SK-N-SH treated with all-trans-retinoic acid at 6 μM for 48 hours (cell line): Measurements from ENCODE around the gene OR6Y1.

Experiments used
- ATAC-seq: fragments of 200-7000 bp; cut with Tn5 transposase; 3 replicates; pipeline ENCODE4 v1.9.1; 2020; ENCODE audit warnings: mild to moderate bottlenecking, moderate library complexity
- ARNTL ChIP-seq: fragments of 450-650 bp; formaldehyde crosslinking; IDR thresholded peaks from 2 replicates; pipeline ENCODE4 v1.5.0; 2020; ENCODE audit warnings: low read depth, mild to moderate bottlenecking, moderate library complexity, borderline replicate concordance
- BACH2 ChIP-seq: fragments of 250-450 bp; sonication (Bioruptor Pico); IDR thresholded peaks from 2 replicates; pipeline ENCODE4 v1.9.0; 2021; ENCODE audit warnings: mild to moderate bottlenecking, borderline replicate concordance
- CSDC2 ChIP-seq: fragments of 250-450 bp; sonication (Bioruptor Pico); IDR thresholded peaks from 2 replicates; pipeline ENCODE4 v1.5.0; 2020; ENCODE audit warnings: mild to moderate bottlenecking, moderate library complexity
- ESRRG ChIP-seq: fragments of 250-450 bp; sonication (Bioruptor Pico); IDR thresholded peaks from 2 replicates; pipeline ENCODE4 v1.6.1; 2021; ENCODE audit warnings: mild to moderate bottlenecking
- GLIS3 ChIP-seq: fragments of 250-450 bp; sonication (Bioruptor Pico); IDR thresholded peaks from 2 replicates; pipeline ENCODE4 v1.5.0; 2020; ENCODE audit warnings: mild to moderate bottlenecking, moderate library complexity
- ISL1 ChIP-seq: fragments of 250-450 bp; sonication (Bioruptor Pico); IDR thresholded peaks from 2 replicates; pipeline ENCODE4 v2.1.2; 2022; ENCODE audit warnings: mild to moderate bottlenecking, moderate library complexity
- OSR1 ChIP-seq: fragments of 250-450 bp; sonication (Bioruptor Pico); IDR thresholded peaks from 2 replicates; pipeline ENCODE4 v1.8.0; 2022; ENCODE audit warnings: moderate library complexity, mild to moderate bottlenecking, inconsistent platforms
- PPARA ChIP-seq: fragments of 250-450 bp; sonication (Bioruptor Pico); IDR thresholded peaks from 2 replicates; pipeline ENCODE4 v1.5.0; 2020; ENCODE audit warnings: mild to moderate bottlenecking, borderline replicate concordance
- RARB ChIP-seq: fragments of 250-450 bp; sonication (Bioruptor Pico); IDR thresholded peaks from 2 replicates; pipeline ENCODE4 v1.8.0; 2021; ENCODE audit warnings: mild to moderate bottlenecking, moderate library complexity
- SNAI2 ChIP-seq: fragments of 250-450 bp; sonication (Bioruptor Pico); IDR thresholded peaks from 2 replicates; pipeline ENCODE4 v1.5.0; 2020; ENCODE audit warnings: mild to moderate bottlenecking, moderate library complexity
- TCF4 ChIP-seq: fragments of 250-450 bp; sonication (Bioruptor Pico); IDR thresholded peaks from 2 replicates; pipeline ENCODE4 v1.8.0; 2021; ENCODE audit warnings: mild to moderate bottlenecking, moderate library complexity, borderline replicate concordance
- TOX ChIP-seq: fragments of 250-450 bp; sonication (Bioruptor Pico); IDR thresholded peaks from 2 replicates; pipeline ENCODE4 v1.8.0; 2021; ENCODE audit warnings: mild to moderate bottlenecking, moderate library complexity, borderline replicate concordance
- ZC3H10 ChIP-seq: fragments of 250-450 bp; sonication (Bioruptor Pico); IDR thresholded peaks from 2 replicates; pipeline ENCODE4 v1.5.1; 2021; ENCODE audit warnings: mild to moderate bottlenecking, moderate library complexity
- ZFP3 ChIP-seq: fragments of 250-450 bp; sonication (Bioruptor Pico); IDR thresholded peaks from 2 replicates; pipeline ENCODE4 v1.5.0; 2020; ENCODE audit warnings: mild to moderate bottlenecking, moderate library complexity
- ZNF565 ChIP-seq: fragments of 450-650 bp; formaldehyde crosslinking; conservative IDR thresholded peaks from 2 replicates; pipeline ENCODE4 v1.5.0; 2020; ENCODE audit warnings: low read depth, mild to moderate bottlenecking, moderate library complexity
- ZNF70 ChIP-seq: fragments of 450-650 bp; formaldehyde crosslinking; IDR thresholded peaks from 2 replicates; pipeline ENCODE4 v1.5.0; 2020; ENCODE audit warnings: mild to moderate bottlenecking, moderate library complexity
- ZNF8 ChIP-seq: fragments of 450-650 bp; formaldehyde crosslinking; IDR thresholded peaks from 2 replicates; pipeline ENCODE4 v1.5.0; 2020; ENCODE audit warnings: mild to moderate bottlenecking, moderate library complexity
- TF ChIP-seq, protein P1 (sequence below): fragments of 250-450 bp; sonication (Bioruptor Pico); IDR thresholded peaks from 2 replicates; pipeline ENCODE4 v1.5.1; 2021; ENCODE audit warnings: mild to moderate bottlenecking, moderate library complexity
- TF ChIP-seq, protein P2 (sequence below): fragments of 250-450 bp; sonication (Bioruptor Pico); IDR thresholded peaks from 2 replicates; pipeline ENCODE4 v1.8.0; 2020; ENCODE audit warnings: mild to moderate bottlenecking, moderate library complexity, borderline replicate concordance
- TF ChIP-seq, protein P3 (sequence below): fragments of 250-450 bp; sonication (Bioruptor Pico); IDR thresholded peaks from 2 replicates; pipeline ENCODE4 v1.5.0; 2020; ENCODE audit warnings: mild to moderate bottlenecking, moderate library complexity
- TF ChIP-seq, protein P4 (sequence below): fragments of 250-450 bp; sonication (Bioruptor Pico); IDR thresholded peaks from 2 replicates; pipeline ENCODE4 v1.5.1; 2020; ENCODE audit warnings: low read depth, mild to moderate bottlenecking, moderate library complexity
- TF ChIP-seq, protein P5 (sequence below): fragments of 250-450 bp; sonication (Bioruptor Pico); IDR thresholded peaks from 2 replicates; pipeline ENCODE4 v1.8.0; 2021; ENCODE audit warnings: low read depth, mild to moderate bottlenecking, moderate library complexity, borderline replicate concordance

OR6Y1 gene

DNA sequence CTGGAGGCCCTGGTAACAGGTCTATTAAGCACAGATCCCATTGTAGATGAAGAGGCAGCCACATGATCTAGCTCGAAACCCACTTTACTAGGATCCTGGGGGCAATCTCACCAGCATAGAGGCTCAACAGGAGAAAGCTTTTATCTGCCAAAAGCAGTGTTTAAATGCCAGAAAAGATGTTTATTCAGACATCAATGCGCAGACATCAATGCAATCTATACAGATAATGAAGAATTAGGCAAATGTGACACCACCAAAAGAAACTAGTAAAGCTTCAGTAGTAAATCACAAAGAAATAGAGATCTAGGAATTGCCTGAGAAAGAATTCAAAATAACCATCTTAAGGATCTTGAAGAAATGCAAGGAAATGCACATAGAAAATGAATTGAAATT is 32.5 kb downstream of the OR6Y1 start:
- no peak for ATAC-seq
- TF ChIP-seq ZC3H10 (CRISPR knock-in tag): no peak
- no peak for TF ChIP-seq ZFP3 (CRISPR knock-in tag)
- TF ChIP-seq, protein P1, sequence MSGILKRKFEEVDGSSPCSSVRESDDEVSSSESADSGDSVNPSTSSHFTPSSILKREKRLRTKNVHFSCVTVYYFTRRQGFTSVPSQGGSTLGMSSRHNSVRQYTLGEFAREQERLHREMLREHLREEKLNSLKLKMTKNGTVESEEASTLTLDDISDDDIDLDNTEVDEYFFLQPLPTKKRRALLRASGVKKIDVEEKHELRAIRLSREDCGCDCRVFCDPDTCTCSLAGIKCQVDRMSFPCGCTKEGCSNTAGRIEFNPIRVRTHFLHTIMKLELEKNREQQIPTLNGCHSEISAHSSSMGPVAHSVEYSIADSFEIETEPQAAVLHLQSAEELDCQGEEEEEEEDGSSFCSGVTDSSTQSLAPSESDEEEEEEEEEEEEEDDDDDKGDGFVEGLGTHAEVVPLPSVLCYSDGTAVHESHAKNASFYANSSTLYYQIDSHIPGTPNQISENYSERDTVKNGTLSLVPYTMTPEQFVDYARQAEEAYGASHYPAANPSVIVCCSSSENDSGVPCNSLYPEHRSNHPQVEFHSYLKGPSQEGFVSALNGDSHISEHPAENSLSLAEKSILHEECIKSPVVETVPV: no peak
- TF ChIP-seq, protein P2, sequence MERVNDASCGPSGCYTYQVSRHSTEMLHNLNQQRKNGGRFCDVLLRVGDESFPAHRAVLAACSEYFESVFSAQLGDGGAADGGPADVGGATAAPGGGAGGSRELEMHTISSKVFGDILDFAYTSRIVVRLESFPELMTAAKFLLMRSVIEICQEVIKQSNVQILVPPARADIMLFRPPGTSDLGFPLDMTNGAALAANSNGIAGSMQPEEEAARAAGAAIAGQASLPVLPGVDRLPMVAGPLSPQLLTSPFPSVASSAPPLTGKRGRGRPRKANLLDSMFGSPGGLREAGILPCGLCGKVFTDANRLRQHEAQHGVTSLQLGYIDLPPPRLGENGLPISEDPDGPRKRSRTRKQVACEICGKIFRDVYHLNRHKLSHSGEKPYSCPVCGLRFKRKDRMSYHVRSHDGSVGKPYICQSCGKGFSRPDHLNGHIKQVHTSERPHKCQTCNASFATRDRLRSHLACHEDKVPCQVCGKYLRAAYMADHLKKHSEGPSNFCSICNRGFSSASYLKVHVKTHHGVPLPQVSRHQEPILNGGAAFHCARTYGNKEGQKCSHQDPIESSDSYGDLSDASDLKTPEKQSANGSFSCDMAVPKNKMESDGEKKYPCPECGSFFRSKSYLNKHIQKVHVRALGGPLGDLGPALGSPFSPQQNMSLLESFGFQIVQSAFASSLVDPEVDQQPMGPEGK (CRISPR knock-in tag): no peak
- no peak for TF ChIP-seq ZNF565 (CRISPR knock-in tag)
- TF ChIP-seq, protein P3, sequence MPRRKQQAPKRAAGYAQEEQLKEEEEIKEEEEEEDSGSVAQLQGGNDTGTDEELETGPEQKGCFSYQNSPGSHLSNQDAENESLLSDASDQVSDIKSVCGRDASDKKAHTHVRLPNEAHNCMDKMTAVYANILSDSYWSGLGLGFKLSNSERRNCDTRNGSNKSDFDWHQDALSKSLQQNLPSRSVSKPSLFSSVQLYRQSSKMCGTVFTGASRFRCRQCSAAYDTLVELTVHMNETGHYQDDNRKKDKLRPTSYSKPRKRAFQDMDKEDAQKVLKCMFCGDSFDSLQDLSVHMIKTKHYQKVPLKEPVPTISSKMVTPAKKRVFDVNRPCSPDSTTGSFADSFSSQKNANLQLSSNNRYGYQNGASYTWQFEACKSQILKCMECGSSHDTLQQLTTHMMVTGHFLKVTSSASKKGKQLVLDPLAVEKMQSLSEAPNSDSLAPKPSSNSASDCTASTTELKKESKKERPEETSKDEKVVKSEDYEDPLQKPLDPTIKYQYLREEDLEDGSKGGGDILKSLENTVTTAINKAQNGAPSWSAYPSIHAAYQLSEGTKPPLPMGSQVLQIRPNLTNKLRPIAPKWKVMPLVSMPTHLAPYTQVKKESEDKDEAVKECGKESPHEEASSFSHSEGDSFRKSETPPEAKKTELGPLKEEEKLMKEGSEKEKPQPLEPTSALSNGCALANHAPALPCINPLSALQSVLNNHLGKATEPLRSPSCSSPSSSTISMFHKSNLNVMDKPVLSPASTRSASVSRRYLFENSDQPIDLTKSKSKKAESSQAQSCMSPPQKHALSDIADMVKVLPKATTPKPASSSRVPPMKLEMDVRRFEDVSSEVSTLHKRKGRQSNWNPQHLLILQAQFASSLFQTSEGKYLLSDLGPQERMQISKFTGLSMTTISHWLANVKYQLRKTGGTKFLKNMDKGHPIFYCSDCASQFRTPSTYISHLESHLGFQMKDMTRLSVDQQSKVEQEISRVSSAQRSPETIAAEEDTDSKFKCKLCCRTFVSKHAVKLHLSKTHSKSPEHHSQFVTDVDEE (CRISPR knock-in tag): no peak
- TF ChIP-seq ESRRG (CRISPR knock-in tag): no peak
- TF ChIP-seq ISL1 (CRISPR knock-in tag): no peak
- TF ChIP-seq GLIS3 (CRISPR knock-in tag): no peak
- TF ChIP-seq PPARA (CRISPR knock-in tag): no peak

DNA sequence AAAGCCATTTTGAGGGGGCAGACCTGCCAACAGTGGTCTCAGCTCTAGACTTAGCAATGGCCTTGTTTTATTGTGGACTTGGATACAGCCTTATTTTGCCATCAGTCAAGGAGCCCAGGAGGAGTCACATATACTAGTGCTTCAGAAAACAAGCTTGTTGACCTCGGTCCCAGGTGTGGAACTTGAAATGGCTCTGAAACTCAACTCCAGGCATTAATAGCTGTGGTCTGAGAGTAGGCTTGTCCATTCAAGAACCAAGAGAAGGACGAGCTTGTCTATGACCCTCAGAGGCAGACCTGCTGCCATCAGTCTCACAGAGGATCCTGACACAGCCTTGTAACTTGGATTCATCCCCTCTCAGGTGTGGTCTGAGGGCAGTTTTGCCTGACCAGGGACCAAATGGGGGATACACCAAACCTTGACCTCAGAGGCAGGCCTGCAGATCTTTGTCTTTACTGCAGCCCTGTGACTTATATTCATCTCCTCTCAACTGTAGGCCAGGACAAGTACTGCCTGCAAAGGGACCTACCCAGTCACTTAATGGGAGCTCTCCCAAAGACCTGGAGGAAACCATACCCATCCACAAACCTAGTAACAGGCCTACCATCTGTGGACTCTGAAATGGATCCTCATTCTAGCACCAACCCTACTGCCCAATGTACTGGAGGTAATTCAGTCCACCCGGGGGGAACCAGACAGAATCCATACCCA is 33.1 kb downstream of the OR6Y1 start:
- TF ChIP-seq ZNF70 (CRISPR knock-in tag) (no peak), ZNF565 (CRISPR knock-in tag) (no peak), TCF4 (no peak), GLIS3 (CRISPR knock-in tag) (no peak), ARNTL (no peak), CSDC2 (CRISPR knock-in tag) (no peak), ZFP3 (CRISPR knock-in tag) (no peak), SNAI2 (CRISPR knock-in tag) (no peak), OSR1 (CRISPR knock-in tag) (no peak), TOX (no peak), ISL1 (CRISPR knock-in tag) (no peak)
- TF ChIP-seq, protein P2 (CRISPR knock-in tag): no peak
- TF ChIP-seq, protein P4, sequence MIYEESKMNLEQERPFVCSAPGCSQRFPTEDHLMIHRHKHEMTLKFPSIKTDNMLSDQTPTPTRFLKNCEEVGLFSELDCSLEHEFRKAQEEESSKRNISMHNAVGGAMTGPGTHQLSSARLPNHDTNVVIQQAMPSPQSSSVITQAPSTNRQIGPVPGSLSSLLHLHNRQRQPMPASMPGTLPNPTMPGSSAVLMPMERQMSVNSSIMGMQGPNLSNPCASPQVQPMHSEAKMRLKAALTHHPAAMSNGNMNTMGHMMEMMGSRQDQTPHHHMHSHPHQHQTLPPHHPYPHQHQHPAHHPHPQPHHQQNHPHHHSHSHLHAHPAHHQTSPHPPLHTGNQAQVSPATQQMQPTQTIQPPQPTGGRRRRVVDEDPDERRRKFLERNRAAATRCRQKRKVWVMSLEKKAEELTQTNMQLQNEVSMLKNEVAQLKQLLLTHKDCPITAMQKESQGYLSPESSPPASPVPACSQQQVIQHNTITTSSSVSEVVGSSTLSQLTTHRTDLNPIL (CRISPR knock-in tag): no peak
- TF ChIP-seq, all 23 proteins: peak for 0
- ATAC-seq: no peak

DNA sequence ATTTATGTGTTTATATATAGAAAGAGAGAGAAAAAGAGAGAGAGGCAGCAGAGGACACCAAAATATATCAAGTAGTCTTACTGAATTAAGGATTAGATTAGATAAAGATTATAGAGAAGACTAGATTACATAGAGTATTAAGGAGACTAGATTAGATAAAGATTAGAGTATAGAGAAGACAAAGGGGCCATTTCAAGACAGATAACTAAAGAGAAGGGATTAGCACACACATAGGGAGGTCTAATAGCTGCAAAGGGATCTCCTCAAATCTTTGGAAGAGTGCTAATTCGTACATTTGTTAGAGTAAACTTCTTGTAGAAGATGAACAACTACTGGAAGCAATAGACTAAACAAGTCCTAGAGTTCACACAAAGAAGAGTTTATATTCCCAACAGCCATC is 34.2 kb downstream of the OR6Y1 start:
- ATAC-seq: no peak
- TF ChIP-seq ISL1 (CRISPR knock-in tag) (no peak), BACH2 (no peak), ZNF8 (no peak), PPARA (CRISPR knock-in tag) (no peak), ZNF70 (CRISPR knock-in tag) (no peak), RARB (CRISPR knock-in tag) (no peak), ARNTL (no peak)
- TF ChIP-seq, protein P5, sequence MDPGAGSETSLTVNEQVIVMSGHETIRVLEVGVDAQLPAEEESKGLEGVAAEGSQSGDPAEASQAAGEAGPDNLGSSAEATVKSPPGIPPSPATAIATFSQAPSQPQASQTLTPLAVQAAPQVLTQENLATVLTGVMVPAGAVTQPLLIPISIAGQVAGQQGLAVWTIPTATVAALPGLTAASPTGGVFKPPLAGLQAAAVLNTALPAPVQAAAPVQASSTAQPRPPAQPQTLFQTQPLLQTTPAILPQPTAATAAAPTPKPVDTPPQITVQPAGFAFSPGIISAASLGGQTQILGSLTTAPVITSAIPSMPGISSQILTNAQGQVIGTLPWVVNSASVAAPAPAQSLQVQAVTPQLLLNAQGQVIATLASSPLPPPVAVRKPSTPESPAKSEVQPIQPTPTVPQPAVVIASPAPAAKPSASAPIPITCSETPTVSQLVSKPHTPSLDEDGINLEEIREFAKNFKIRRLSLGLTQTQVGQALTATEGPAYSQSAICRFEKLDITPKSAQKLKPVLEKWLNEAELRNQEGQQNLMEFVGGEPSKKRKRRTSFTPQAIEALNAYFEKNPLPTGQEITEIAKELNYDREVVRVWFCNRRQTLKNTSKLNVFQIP (CRISPR knock-in tag): no peak
- TF ChIP-seq, protein P1: no peak
- TF ChIP-seq, all 23 proteins: peak for 0
